Lower leg skin (tissue), 4 donors: ENCODE results near the gene SRA1. TPM values are rescaled to one million over a fixed set of nuclear protein-coding genes. Genes with fewer than 3 reads are reported as not detected.

Experiments used
- DNase-seq, 2 donors: peaks; one replicate each; pipeline ENCODE4 v3.0.0-alpha.2; 2019; ENCODE audit warnings: low spot score in 2 of 2
- H3K4me3 ChIP-seq: fragments of 200-600 bp; sonication (generic); 2 replicates; pipeline ENCODE4 v1.5.1; 2017; ENCODE audit warnings: mild to moderate bottlenecking, low read depth; ENCODE audit not compliant: poor library complexity, severe bottlenecking
- POLR2A ChIP-seq, 2 donors: fragments of 450-650 bp; IDR thresholded peaks; one replicate each; pipeline ENCODE4 v1.6.1; 2016 to 2017; ENCODE audit warnings: antibody characterized with exemption in 2 of 2, mild to moderate bottlenecking in 1 of 2, moderate library complexity in 1 of 2
- WGBS, 2 donors: methylation state at CpG; one replicate each; pipeline ENCODE4 v1.1.5; 2018; 5-methylcytosine and 5-hydroxymethylcytosine counted together
- intact Hi-C: fragments of 100-400 bp; cut with DNase I; formaldehyde crosslinking; loops from one replicate; pipeline ENCODE4 v1.15.0; 2023; ENCODE audit warnings: low total_unique reads
- total RNA-seq, 4 donors: library from RNA; depleted of rRNA; stranded (reverse); fragments of >200 nt; gene quantifications; one replicate each; pipeline ENCODE4 v1.1.0, GENCODE V29; 2016
- TF ChIP-seq, protein P1 (sequence below), 3 donors: fragments of 450-650 bp; IDR thresholded peaks; one replicate each; pipeline ENCODE4 v1.5.1; 2016; ENCODE audit warnings: antibody characterized with exemption in 3 of 3, mild to moderate bottlenecking in 3 of 3, moderate library complexity in 2 of 3

Gene SRA1
- total RNA-seq, 4 donors from 2014 or later = 11.4 to 23.9 (median 14.6) TPM

GRCh38 chr5:140560227-140560626 is 3.0 kb upstream of the SRA1 start:
- TF ChIP-seq POLR2A (IDR thresholded peaks at IDR 0.05) = no peak
- TF ChIP-seq, protein P1, sequence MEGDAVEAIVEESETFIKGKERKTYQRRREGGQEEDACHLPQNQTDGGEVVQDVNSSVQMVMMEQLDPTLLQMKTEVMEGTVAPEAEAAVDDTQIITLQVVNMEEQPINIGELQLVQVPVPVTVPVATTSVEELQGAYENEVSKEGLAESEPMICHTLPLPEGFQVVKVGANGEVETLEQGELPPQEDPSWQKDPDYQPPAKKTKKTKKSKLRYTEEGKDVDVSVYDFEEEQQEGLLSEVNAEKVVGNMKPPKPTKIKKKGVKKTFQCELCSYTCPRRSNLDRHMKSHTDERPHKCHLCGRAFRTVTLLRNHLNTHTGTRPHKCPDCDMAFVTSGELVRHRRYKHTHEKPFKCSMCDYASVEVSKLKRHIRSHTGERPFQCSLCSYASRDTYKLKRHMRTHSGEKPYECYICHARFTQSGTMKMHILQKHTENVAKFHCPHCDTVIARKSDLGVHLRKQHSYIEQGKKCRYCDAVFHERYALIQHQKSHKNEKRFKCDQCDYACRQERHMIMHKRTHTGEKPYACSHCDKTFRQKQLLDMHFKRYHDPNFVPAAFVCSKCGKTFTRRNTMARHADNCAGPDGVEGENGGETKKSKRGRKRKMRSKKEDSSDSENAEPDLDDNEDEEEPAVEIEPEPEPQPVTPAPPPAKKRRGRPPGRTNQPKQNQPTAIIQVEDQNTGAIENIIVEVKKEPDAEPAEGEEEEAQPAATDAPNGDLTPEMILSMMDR (IDR thresholded peaks at IDR 0.05) = no peak
- 90 to 91% methylated on average over 10 of the region's 10 CpGs for WGBS, 2 donors
- intact Hi-C loops = loop anchor here (10.0 kb wide), 1 partner anchor 75 kb away; the partner anchor contains the start of genes CD14 and TMCO6

GRCh38 chr5:140558542-140558941 is 1.3 kb upstream of the SRA1 start:
- intact Hi-C loops = no loop called here

More at GRCh38 chr5:140560227-140560626, 3.0 kb upstream of the SRA1 start:
- no peak for DNase-seq
- no peak overlapping the region for H3K4me3 ChIP-seq

DNA sequence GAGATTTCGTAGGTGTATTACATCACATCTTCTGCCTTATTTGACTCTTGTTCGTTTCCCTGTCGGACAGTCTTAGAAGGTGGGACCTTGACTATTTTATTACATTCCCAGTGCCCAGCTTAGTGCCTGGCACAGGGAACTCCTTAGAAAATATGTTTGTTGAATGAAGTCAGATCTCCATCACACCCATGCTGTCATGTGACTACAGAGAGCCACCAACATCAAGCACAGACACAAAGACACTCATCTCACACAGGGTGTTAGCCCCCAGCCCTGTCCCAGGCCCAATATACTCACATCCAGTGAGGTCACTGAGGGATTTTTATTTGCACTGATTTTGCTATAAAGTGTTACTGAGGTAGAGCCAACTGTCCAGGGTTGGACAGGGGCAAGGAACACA is 692 bp upstream of the SRA1 start:
- H3K4me3 ChIP-seq = no peak overlapping the region
- TF ChIP-seq POLR2A (IDR thresholded peaks at IDR 0.05) = no peak
- TF ChIP-seq, protein P1 (IDR thresholded peaks at IDR 0.05) = no peak
- DNase-seq = no peak
- intact Hi-C loops = no loop called here
- WGBS, 2 donors = 89 to 96% methylated on average over 3 of the region's 3 CpGs

More at GRCh38 chr5:140558542-140558941, 1.3 kb upstream of the SRA1 start:
- no peak for DNase-seq
- 89 to 93% methylated on average over 9 of the region's 9 CpGs for WGBS, 2 donors
- H3K4me3 ChIP-seq = no peak overlapping the region
- TF ChIP-seq, protein P1 (IDR thresholded peaks at IDR 0.05) = no peak
- TF ChIP-seq POLR2A (IDR thresholded peaks at IDR 0.05) = no peak

DNA sequence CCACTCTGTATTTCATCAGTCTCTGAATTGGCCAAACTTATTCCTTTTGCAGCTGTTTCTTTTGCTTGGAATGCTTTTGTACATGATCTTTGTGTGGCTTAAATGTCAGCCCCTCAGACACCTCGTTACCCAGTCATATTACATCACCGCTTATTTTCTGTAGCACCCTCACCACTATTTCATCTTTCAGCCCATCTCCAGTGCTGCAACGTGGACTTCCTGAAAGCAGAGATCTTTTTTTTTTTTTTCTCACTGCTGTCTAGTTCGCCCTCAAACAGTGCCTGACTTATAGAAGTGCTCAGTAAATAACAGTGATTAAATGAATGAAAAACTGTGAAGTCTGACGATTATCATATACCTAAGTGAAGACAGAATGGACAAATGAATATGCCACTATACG is 835 bp downstream of the SRA1 start:
- no peak for DNase-seq
- intact Hi-C loops = no loop called here
- peak overlapping the region; percentile 87 for H3K4me3 ChIP-seq
- TF ChIP-seq, protein P1 (IDR thresholded peaks at IDR 0.05) = no peak
- TF ChIP-seq POLR2A (IDR thresholded peaks at IDR 0.05) = no peak
- WGBS, 2 donors = 5 to 6% methylated on average over 6 of the region's 6 CpGs

- DNase-seq = no peak
- H3K4me3 ChIP-seq = no peak overlapping the region
- 72 to 77% methylated on average over 1 of the region's 1 CpG for WGBS, 2 donors
- no peak for TF ChIP-seq POLR2A (IDR thresholded peaks at IDR 0.05)
- TF ChIP-seq, protein P1 (IDR thresholded peaks at IDR 0.05) = no peak
- intact Hi-C loops = no loop called here
These were observed 1.4 kb downstream of the SRA1 start for GRCh38 chr5:140555747-140556312.

- H3K4me3 ChIP-seq = no peak overlapping the region
- WGBS, 2 donors = 45 to 53% methylated on average over 2 of the region's 2 CpGs
- intact Hi-C loops = no loop called here
- TF ChIP-seq, protein P1 (IDR thresholded peaks at IDR 0.05) = no peak
- no peak for TF ChIP-seq POLR2A (IDR thresholded peaks at IDR 0.05)
- DNase-seq = no peak
These were observed 2.8 kb downstream of the SRA1 start for GRCh38 chr5:140554454-140554853.
